WTC11 (cell line): Measurements from ENCODE around the gene RNF167. TPM values are rescaled to one million over a fixed set of nuclear protein-coding genes. Genes with fewer than 3 reads are reported as not detected.

Source experiments
- ATAC-seq: fragments of 200-7000 bp; cut with Tn5 transposase; 2 replicates; pipeline ENCODE4 v1.10.0; 2021; ENCODE audit warnings: mild to moderate bottlenecking, moderate library complexity
- CTCF ChIA-PET: fragments of 300-600 bp; sonication (Branson Sonifier 250); formaldehyde crosslinking; loops from one replicate; lab custom pipeline; 2021; ENCODE audit warnings: antibody characterized with exemption; lab: Charles Lee
- POLR2A ChIA-PET: fragments of 350-600 bp; sonication (Branson Sonifier 250); formaldehyde crosslinking; loops from one replicate; lab custom pipeline; 2021; ENCODE audit warnings: antibody characterized with exemption; lab: Charles Lee
- DNase-seq: peaks from one replicate; pipeline ENCODE4 v3.0.0; 2021; ENCODE audit warnings: low spot score
- H3K27ac Mint-ChIP-seq: 2 replicates; pipeline ENCODE4 v1.8.0; 2021; ENCODE audit warnings: mixed read lengths
- H3K27me3 Mint-ChIP-seq: 2 replicates; pipeline ENCODE4 v1.8.0; 2021; ENCODE audit warnings: low read depth, mild to moderate bottlenecking, moderate library complexity, mixed read lengths
- H3K36me3 Mint-ChIP-seq: 2 replicates; pipeline ENCODE4 v1.8.0; 2021; ENCODE audit warnings: mixed read lengths
- H3K4me1 Mint-ChIP-seq: 2 replicates; pipeline ENCODE4 v1.8.0; 2022; ENCODE audit warnings: mixed read lengths
- H3K4me3 Mint-ChIP-seq: 2 replicates; pipeline ENCODE4 v1.8.0; 2021; ENCODE audit warnings: mild to moderate bottlenecking, moderate library complexity, mixed read lengths
- H3K9me3 Mint-ChIP-seq: 2 replicates; pipeline ENCODE4 v1.8.0; 2021; ENCODE audit warnings: mixed read lengths
- AR ChIP-seq: fragments of 250-450 bp; sonication (Bioruptor Pico); IDR thresholded peaks from 2 replicates; pipeline ENCODE4 v1.9.0; 2021; ENCODE audit warnings: mild to moderate bottlenecking
- ATF1 ChIP-seq: sonication (generic); formaldehyde crosslinking; IDR thresholded peaks from 2 replicates; pipeline ENCODE4 v1.8.1; 2023; ENCODE audit warnings: mild to moderate bottlenecking, moderate library complexity, missing genetic modification reagents
- CTCF ChIP-seq: fragments of 200-600 bp; IDR thresholded peaks from 2 replicates; pipeline ENCODE4 v1.8.0; 2022; ENCODE audit warnings: antibody characterized with exemption
- E2F4 ChIP-seq: sonication (generic); formaldehyde crosslinking; IDR thresholded peaks from 2 replicates; pipeline ENCODE4 v1.8.1; 2022; ENCODE audit warnings: low read depth, mild to moderate bottlenecking, moderate library complexity, missing genetic modification reagents, borderline replicate concordance
- ELF4 ChIP-seq: sonication (generic); formaldehyde crosslinking; IDR thresholded peaks from 2 replicates; pipeline ENCODE4 v1.8.1; 2022; ENCODE audit warnings: low read depth, mild to moderate bottlenecking, moderate library complexity, missing genetic modification reagents
- EMX1 ChIP-seq: fragments of 250-450 bp; sonication (Bioruptor Pico); IDR thresholded peaks from 2 replicates; pipeline ENCODE4 v1.8.0; 2021; ENCODE audit warnings: mild to moderate bottlenecking
- ERG ChIP-seq: fragments of 250-450 bp; sonication (Bioruptor Pico); IDR thresholded peaks from 2 replicates; pipeline ENCODE4 v1.8.0; 2021; ENCODE audit warnings: mild to moderate bottlenecking
- ESRRA ChIP-seq: sonication (generic); formaldehyde crosslinking; IDR thresholded peaks from 2 replicates; pipeline ENCODE4 v1.8.1; 2022; ENCODE audit warnings: mild to moderate bottlenecking, missing genetic modification reagents, borderline replicate concordance
- HMGXB4 ChIP-seq: sonication (generic); formaldehyde crosslinking; IDR thresholded peaks from 2 replicates; pipeline ENCODE4 v1.8.1; 2023; ENCODE audit warnings: mild to moderate bottlenecking, moderate library complexity, missing genetic modification reagents
- MXD4 ChIP-seq: fragments of 250-450 bp; sonication (Bioruptor Pico); IDR thresholded peaks from 2 replicates; pipeline ENCODE4 v1.8.0; 2021; ENCODE audit warnings: mild to moderate bottlenecking, moderate library complexity, borderline replicate concordance
- NFATC4 ChIP-seq: fragments of 250-450 bp; sonication (Bioruptor Pico); IDR thresholded peaks from 2 replicates; pipeline ENCODE4 v1.9.0; 2021; ENCODE audit warnings: mild to moderate bottlenecking
- NR3C1 ChIP-seq: sonication (generic); formaldehyde crosslinking; conservative IDR thresholded peaks from 2 replicates; pipeline ENCODE4 v1.8.1; 2023; ENCODE audit warnings: low read depth, mild to moderate bottlenecking, missing genetic modification reagents
- PREB ChIP-seq: sonication (generic); formaldehyde crosslinking; IDR thresholded peaks from 2 replicates; pipeline ENCODE4 v1.8.1; 2022; ENCODE audit warnings: mild to moderate bottlenecking, missing genetic modification reagents, moderate library complexity, borderline replicate concordance
- RELA ChIP-seq: sonication (generic); formaldehyde crosslinking; IDR thresholded peaks from 2 replicates; pipeline ENCODE4 v1.8.1; 2022; ENCODE audit warnings: missing genetic modification reagents, mild to moderate bottlenecking, borderline replicate concordance
- RORB ChIP-seq: fragments of 250-450 bp; sonication (Bioruptor Pico); IDR thresholded peaks from 2 replicates; pipeline ENCODE4 v1.9.0; 2021; ENCODE audit warnings: mild to moderate bottlenecking
- SMAD4 ChIP-seq: sonication (generic); formaldehyde crosslinking; IDR thresholded peaks from 2 replicates; pipeline ENCODE4 v1.8.0; 2022; ENCODE audit warnings: mild to moderate bottlenecking, missing genetic modification reagents
- USF2 ChIP-seq: sonication (generic); formaldehyde crosslinking; IDR thresholded peaks from 2 replicates; pipeline ENCODE4 v1.8.1; 2023; ENCODE audit warnings: mild to moderate bottlenecking, missing genetic modification reagents, moderate library complexity
- ZBTB21 ChIP-seq: sonication (generic); formaldehyde crosslinking; IDR thresholded peaks from 2 replicates; pipeline ENCODE4 v1.8.1; 2023; ENCODE audit warnings: mild to moderate bottlenecking, missing genetic modification reagents, borderline replicate concordance
- ZNF121 ChIP-seq: sonication (generic); formaldehyde crosslinking; IDR thresholded peaks from 2 replicates; pipeline ENCODE4 v1.8.0; 2023; ENCODE audit warnings: missing genetic modification reagents
- ZNF416 ChIP-seq: fragments of 250-450 bp; sonication (Bioruptor Pico); IDR thresholded peaks from 2 replicates; pipeline ENCODE4 v1.9.0; 2021; ENCODE audit warnings: mild to moderate bottlenecking, inconsistent platforms
- ZNF423 ChIP-seq: fragments of 250-450 bp; sonication (Bioruptor Pico); IDR thresholded peaks from 2 replicates; pipeline ENCODE4 v2.1.2; 2022; ENCODE audit warnings: mild to moderate bottlenecking, moderate library complexity
- ZNF425 ChIP-seq: fragments of 250-450 bp; sonication (Bioruptor Pico); conservative IDR thresholded peaks from 2 replicates; pipeline ENCODE4 v1.9.0; 2021; ENCODE audit warnings: mild to moderate bottlenecking
- total RNA-seq: library from RNA; stranded (reverse); gene quantifications from 3 replicates; pipeline ENCODE4 v1.2.3, GENCODE V29; 2021

Gene RNF167
- total RNA-seq, 1 experiment from 2014 or later: 143 TPM

- no peak for TF ChIP-seq PREB (CRISPR knock-in tag)
- no peak for TF ChIP-seq USF2 (CRISPR knock-in tag)
- TF ChIP-seq E2F4 (CRISPR knock-in tag): no peak
- no peak for TF ChIP-seq MXD4 (CRISPR knock-in tag)
- TF ChIP-seq, all 79 proteins: peak for 0
These were observed 42.2 kb downstream of the RNF167 start (continued) for GRCh38 chr17:4982305-4982704.

- peaks cover 25% of the 10 kb centered on the region for H3K4me1 Mint-ChIP-seq
- DNase-seq (no peak), ATAC-seq (no peak)
- ChIA-PET CTCF (interaction anchor here (0.6 to 4.0 kb wide), 14 partner anchors 10 to 670 kb away, joined by 3 to 27 read pairs (median 5); partner anchors contain the start of genes INCA1, KIF1C and SPAG7), POLR2A (interaction anchor here (0.6 to 3.0 kb wide), 4 partner anchors 11 to 34 kb away, joined by 3 to 12 read pairs (median 3); partner anchors contain the start of genes INCA1 and KIF1C)
- H3K9me3 Mint-ChIP-seq: no peaks in the 10 kb centered on the region
- peaks cover 41% of the 10 kb centered on the region for H3K27me3 Mint-ChIP-seq
- no peak overlapping the region for H3K27ac Mint-ChIP-seq
- TF ChIP-seq CTCF (no peak), RELA (CRISPR knock-in tag) (no peak), NR3C1 (no peak), ERG (CRISPR knock-in tag) (no peak), RORB (CRISPR knock-in tag) (no peak), ZNF416 (CRISPR knock-in tag) (no peak), ELF4 (no peak), ESRRA (no peak), ATF1 (no peak), ZNF425 (CRISPR knock-in tag) (no peak), EMX1 (CRISPR knock-in tag) (no peak), AR (CRISPR knock-in tag) (no peak), HMGXB4 (CRISPR knock-in tag) (no peak), ZNF423 (no peak), ZBTB21 (no peak), ZNF121 (CRISPR knock-in tag) (no peak), NFATC4 (CRISPR knock-in tag) (no peak), SMAD4 (CRISPR knock-in tag) (no peak)
- H3K36me3 Mint-ChIP-seq: no peaks in the 10 kb centered on the region
- H3K4me3 Mint-ChIP-seq: peak overlapping the region; percentile 77
These were observed 46.3 kb downstream of the RNF167 start for GRCh38 chr17:4986403-4986802.
